Muscle of arm (tissue), 12 donors: ENCODE results near the gene FOXN1. TPM values are rescaled to one million over a fixed set of nuclear protein-coding genes. Genes with fewer than 3 reads are reported as not detected.
A peak's percentile ranks its signal among the peaks of the same experiment; 100 is the strongest.
"Not testable (repeated sequence)": the region's sequence is repeated elsewhere in the genome, so short reads cannot be mapped to it uniquely, and the experiment has no call there.

Experiments
- DNase-seq: peaks from one replicate; pipeline ENCODE4 v3.0.0-alpha.2; 2013
- polyA plus RNA-seq, 12 donors: library from polyadenylated mRNA; unstranded; fragments of 120-200 nt; gene quantifications; one replicate each; pipeline ENCODE4 v1.2.1, GENCODE V29; 2013; ENCODE audit not compliant: insufficient read length in 12 of 12

Gene FOXN1
- polyA plus RNA-seq, 12 donors = 0.13 to 10.7 (median 2.1) TPM; not detected in 8

DNA sequence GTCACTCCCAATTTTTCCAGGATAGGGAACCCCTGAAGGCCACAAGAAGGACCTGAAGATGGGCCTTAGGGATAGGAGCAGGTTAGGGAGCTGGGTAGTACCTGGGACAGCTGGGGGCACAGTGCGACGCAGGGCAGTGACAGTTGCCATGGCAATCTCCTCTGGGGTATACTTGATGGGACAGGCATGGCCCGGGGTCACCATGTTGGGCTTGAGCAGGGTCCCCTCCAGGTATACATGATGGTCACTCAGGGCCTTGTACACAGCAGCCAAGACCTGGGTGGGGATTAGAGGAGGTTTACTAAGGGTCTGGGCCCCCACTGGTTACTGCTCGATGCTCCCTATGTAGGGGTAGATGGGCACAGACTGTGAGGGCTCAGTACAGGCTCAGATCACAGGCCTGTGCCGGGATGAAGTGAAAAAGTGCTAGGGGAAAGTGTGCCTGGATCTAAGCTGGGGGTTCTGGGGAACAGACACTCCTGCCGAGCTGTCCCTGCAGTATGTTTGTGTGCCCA is 67.9 kb downstream of the FOXN1 start:
- DNase-seq = no peak

DNA sequence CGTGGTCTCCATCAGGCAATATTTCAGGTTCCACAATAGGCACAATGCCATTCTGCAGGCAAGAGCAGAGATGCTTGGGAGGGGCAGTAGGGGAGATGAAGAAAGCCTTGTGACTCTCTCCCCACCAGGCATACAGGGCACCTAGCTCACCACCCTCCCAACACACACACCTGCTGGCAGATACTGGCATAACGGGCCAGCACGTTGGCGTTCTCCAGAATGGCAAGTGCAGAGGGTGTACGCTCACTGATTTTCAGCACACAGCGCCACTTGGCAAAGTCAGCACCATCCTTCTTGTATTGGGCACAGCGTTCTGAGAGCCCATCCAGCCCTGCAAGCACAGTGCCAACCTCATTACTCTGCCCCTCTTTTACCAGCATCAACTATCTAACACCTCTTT is 68.4 kb downstream of the FOXN1 start:
- DNase-seq = no peak

DNA sequence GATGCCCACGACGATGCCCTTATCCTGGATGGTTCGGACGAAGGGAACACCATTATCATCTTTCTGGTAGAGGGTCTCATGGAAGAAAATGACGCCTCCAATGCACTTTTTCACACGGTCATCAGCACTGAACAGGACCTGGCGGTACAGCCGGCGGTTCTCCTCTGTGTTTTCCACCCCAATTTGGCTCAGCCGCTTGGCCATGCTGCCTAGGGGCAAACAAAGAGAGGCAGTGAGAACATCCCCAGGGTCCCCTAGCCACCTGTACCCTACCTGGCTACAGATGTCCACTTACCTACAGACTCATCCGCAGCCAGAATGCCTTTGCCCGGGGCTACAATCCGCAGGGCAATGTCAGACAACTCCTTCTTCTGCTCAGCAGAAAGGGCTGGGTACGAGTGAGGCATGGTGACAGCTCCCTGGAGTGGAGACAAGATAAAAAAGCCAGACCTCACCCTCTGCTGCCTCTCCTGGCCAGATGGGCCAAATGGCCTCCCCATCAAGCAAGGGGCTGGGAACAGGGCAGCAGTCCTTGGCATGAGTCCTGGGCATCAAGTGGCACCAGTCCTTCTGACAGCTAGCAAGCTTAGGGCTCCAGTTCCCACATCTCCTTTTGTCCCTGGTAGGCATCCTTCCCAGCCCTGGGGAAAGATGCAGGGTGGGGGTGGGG is 69.1 kb downstream of the FOXN1 start:
- DNase-seq = no peak

DNA sequence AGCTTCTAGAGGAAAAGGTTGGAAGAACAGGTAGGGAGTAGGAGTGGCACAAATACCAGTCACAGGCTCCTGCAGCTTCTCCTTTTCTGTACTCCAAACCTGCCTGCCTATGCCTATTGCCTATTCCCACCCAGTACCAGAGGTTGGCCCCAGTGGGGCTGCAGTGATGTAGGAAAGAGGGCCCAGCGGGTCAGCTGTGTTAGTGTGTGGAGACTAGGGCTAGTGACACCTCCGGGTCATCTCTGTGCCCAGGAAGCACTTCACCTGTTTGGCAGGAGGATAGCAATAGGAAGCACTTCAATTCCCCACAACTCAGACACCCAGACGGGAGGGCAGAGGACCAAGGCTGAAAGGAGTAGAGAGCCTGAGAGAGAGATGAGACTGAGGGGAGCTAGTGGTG is 69.9 kb downstream of the FOXN1 start:
- not testable (repeated sequence) for DNase-seq

DNA sequence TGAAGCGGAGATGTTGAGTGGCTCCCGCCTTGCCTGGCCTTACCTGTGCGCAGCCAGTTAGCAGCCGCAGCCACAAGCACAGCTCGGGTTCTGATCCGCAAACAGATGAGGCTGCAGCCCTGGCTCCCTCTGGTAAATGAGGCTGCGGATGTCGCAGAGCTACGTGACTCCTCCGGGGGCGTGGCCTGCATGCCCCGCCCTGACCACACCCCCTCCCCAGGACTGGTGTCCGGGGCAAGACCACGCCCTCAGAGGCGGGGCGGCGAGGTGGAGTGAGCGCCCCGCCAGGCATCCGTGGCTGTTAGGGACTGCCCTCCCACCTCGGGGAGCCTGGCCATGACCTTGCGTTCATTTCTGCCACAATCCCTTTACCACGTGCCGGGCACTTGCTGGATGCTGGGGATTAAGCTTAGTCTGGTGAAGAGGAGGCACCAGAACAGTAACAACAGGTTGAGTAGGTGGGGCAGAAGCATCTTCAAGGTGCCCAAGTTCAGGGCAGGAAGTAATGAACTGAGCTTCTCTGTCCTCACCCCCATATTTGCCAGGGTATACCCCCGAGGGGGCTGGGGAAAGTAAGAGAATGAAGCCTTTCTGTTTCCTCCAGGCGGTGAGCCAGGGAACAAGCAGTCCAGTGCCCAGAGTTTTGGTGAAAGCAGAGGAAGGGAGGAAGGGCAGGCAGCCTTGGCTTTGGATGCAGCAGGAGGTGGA is 70.8 kb downstream of the FOXN1 start, which contains the start of gene ALDOC:
ALDOC (minus strand) TSS at position 138 of the 708 bp plus-strand sequence. CDS start 1,363 bp downstream, outside the sequence.
- DNase-seq = peak; percentile 79

DNA sequence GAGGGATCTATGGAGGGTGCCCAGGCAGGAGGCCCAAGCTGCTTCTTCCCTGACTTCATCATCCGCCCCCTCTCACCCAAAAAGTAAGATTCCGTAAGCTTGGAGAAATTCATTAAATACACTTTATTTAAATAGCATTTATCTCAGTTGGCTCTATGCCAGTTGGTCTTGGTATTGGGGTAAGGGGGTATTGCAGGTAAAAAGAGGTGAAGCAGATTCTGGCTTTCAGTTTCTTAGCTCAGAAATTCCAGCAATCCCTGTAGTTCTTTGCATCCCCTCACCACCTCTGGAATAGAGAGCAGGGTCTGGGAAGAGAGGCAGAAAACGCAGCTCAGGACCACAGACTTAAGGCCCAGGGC is 71.3 kb downstream of the FOXN1 start:
- DNase-seq = no peak

DNA sequence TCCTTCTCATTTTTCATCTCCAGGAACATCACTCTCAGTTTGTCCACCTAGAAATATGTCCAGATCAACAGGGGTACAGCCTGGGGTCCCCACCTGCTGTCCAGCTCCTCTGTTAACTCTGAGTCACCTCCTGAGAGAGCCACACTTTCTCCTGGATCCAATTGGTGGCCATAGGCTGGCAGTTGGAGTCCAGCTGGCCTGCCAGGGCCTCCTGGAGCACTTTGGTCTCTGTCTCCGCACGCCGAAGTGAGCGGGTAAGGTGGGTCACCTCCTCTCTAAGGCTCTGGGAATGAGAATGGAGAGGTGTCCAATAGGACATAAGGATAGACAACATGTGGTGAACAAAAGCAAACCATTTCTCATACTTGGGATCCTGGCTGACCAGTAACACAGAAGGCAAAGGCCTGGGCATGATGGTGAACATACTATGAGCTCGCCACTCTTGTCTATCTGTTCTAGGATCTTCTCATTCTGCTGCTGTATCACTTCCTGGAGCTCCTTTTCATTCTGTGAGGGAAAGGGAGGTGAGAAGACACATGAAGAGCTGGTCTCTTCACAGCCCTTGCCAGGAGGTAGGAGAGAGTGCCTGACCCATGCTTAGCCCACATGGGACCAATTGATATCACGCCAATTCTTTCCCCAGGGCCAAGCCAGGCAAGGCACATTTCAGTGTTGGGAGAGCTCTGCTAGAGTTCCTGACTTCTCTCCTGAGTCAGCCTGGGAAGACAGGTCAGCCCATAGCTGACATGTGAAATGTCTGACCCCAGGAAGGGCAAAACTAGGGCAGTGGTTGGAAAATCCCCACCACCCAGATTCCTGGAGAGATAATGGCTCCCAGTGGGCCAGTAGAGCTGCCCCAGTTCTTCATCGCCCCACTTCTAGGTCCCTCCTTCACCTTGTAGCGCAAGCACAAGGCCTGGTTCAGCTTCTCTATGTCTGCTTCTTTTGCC is 72.4 kb downstream of the FOXN1 start:
- DNase-seq = no peak

DNA sequence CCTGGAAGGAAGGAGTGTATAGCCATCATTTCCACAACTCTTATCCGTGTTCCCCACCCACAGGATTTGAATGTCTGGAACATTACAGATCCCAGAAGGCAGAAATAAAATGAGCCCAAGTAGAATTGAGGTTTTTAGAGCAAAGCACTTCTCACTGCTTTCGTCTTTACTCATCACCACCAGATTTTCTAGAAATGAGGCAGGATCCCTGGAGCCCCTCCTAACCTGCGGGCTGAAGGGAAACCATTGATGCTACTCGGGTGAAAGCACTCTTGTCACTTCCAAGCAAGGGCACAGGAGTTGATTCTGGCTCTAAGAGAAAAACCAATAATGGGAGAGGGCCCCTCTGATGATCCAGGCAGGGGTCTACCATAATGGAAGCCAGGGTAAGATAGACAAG is 73.4 kb downstream of the FOXN1 start:
- DNase-seq = no peak

DNA sequence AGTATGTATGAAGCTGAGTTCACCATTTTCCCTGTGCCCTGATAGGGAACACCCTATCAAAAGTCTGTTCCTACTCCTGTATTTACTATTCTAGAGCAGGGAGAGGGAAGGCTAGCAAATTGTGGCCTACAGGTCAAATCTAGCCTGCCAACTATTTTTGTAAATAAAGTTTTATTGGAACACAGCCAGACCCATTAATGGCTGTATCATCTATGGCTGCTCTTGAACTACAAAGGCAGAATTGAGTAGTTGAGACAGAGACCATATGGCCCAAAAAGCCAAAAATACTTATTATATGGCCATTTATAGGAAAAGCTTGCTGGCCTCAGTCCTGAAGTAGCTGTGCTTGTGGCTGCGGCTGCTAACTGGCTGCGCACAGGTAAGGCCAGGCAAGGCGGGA is 74.8 kb downstream of the FOXN1 start:
- no peak for DNase-seq

DNA sequence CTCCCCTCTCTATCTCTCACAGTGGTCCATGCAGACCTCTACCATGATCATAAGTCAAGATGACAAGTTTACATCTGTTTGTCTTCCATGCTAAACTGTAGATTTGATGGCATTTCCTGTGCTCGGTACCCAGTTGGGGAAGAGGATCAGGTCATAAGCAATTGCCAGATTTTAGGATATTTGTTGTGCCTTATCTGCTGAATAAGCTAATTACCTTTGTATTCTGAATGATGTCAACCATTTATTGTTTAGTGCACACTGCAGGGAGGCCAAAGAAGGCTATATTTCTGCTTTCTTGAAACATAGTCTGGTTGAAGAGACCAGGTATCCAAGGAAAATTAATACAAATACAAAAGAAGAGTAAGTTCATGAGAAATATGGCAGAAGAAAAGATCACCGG is 76.4 kb downstream of the FOXN1 start:
- no peak for DNase-seq

DNA sequence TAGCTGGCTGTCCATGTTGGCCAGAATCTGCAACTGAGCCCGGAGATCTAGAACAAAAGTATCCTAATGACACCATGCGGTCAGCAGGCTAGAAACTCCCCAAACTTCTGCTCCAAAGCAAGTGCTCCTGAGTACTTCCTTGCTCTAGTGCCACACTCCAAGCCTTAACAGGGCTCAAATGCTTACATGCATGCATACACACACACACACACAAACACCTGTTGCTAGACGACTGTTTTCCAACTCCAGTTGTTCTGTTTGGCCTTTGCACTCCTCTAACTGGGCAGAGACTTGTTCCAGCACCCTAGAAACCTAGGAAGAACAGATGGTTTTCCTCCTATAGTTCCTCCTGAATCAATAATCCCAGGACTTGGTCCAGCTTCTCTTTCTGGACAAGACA is 78.3 kb downstream of the FOXN1 start:
- no peak for DNase-seq

DNA sequence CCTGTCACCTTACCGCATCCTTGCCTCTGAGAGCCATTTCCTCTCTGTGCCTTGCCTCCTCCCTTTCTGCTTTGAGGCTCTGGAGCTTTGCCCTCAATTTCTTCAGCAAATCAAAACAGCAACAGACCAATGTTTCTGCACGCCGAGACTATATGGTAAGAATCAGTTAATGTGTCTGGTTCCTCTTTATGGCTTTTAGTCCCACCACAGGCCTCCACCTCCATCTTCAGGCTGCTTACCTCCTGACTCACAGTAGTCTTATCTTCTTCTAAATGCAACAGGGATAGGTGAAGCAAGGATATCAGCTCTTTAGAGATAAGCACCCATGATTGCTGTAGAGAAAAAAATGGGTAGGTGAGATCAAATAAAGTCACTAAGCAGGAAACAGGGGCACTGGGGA is 79.7 kb downstream of the FOXN1 start:
- DNase-seq = no peak

Other genes with a start within 250 kb of the FOXN1 start
- 10 to 100 TPM in 11 of 12 donors, not detected in 1; 14.9 to 50.2 (median 21.7) TPM for gene TMEM97, start 187.1 kb upstream of the FOXN1 start, polyA plus RNA-seq
- 10 to 100 TPM in 11 of 12 donors, not detected in 1; 20.2 to 74.8 (median 37.7) TPM for gene IFT20, start 170.9 kb upstream of the FOXN1 start, polyA plus RNA-seq
- gene TNFAIP1, start 170.6 kb upstream of the FOXN1 start, polyA plus RNA-seq = 10 to 100 TPM in 11 of 12 donors, not detected in 1; 28.3 to 40.3 (median 32.2) TPM
- 10 to 100 TPM in 11 of 12 donors, not detected in 1; 30.2 to 63.0 (median 57.6) TPM for gene POLDIP2, start 148.8 kb upstream of the FOXN1 start, polyA plus RNA-seq
- not detected for gene SEBOX, start 141.1 kb upstream of the FOXN1 start, polyA plus RNA-seq
- 10 to 100 TPM in 1 of 12 donors, 1 to 10 TPM in 2, under 1 TPM in 7, not detected in 2; 0.34 to 13.8 (median 0.63) TPM for gene VTN, start 136.0 kb upstream of the FOXN1 start, polyA plus RNA-seq
- 10 to 100 TPM in 1 of 12 donors, 1 to 10 TPM in 10, not detected in 1; 4.3 to 21.5 (median 5.4) TPM for gene SARM1, start 134.7 kb upstream of the FOXN1 start, polyA plus RNA-seq
- 10 to 100 TPM in 3 of 12 donors, 1 to 10 TPM in 8, not detected in 1; 6.3 to 10.2 (median 9.0) TPM for gene SLC46A1, start 100.1 kb upstream of the FOXN1 start, polyA plus RNA-seq
- 10 to 100 TPM in 1 of 12 donors, under 1 TPM in 1, not detected in 10; 0.12 to 18.2 TPM for gene SLC13A2, start 32.7 kb upstream of the FOXN1 start, polyA plus RNA-seq
- gene UNC119, start 46.3 kb downstream of the FOXN1 start, polyA plus RNA-seq = 10 to 100 TPM in 11 of 12 donors, not detected in 1; 10.0 to 35.2 (median 14.3) TPM
- 10 to 100 TPM in 11 of 12 donors, not detected in 1; 35.5 to 66.0 (median 45.0) TPM for gene PIGS, start 65.2 kb downstream of the FOXN1 start, polyA plus RNA-seq
- 1 to 10 TPM in 9 of 12 donors, under 1 TPM in 1, not detected in 2; 0.85 to 7.5 (median 2.1) TPM for gene ALDOC, start 70.5 kb downstream of the FOXN1 start, polyA plus RNA-seq
- gene SPAG5, start 92.7 kb downstream of the FOXN1 start, polyA plus RNA-seq = 10 to 100 TPM in 11 of 12 donors, not detected in 1; 13.4 to 40.4 (median 20.9) TPM
- gene RSKR, start 107.8 kb downstream of the FOXN1 start, polyA plus RNA-seq = 10 to 100 TPM in 9 of 12 donors, 1 to 10 TPM in 2, not detected in 1; 8.0 to 32.5 (median 16.8) TPM
- gene BLTP2, start 138.8 kb downstream of the FOXN1 start, polyA plus RNA-seq = 10 to 100 TPM in 11 of 12 donors, not detected in 1; 47.5 to 88.6 (median 53.1) TPM
- gene SDF2, start 155.6 kb downstream of the FOXN1 start, polyA plus RNA-seq = 10 to 100 TPM in 11 of 12 donors, not detected in 1; 31.3 to 49.8 (median 39.7) TPM
- gene SUPT6H, start 155.9 kb downstream of the FOXN1 start, polyA plus RNA-seq = 10 to 100 TPM in 11 of 12 donors, not detected in 1; 36.7 to 76.8 (median 40.9) TPM
- 1 to 10 TPM in 10 of 12 donors, not detected in 2; 1.6 to 9.0 (median 2.5) TPM for gene PROCA1, start 205.5 kb downstream of the FOXN1 start, polyA plus RNA-seq
- gene RAB34, start 211.5 kb downstream of the FOXN1 start, polyA plus RNA-seq = 10 to 100 TPM in 11 of 12 donors, not detected in 1; 49.7 to 98.2 (median 66.4) TPM
- 1,000 to 10,000 TPM in 9 of 12 donors, 100 to 1,000 TPM in 2, not detected in 1; 515 to 1,778 (median 1,509) TPM for gene RPL23A, start 213.6 kb downstream of the FOXN1 start, polyA plus RNA-seq
- gene TLCD1, start 219.9 kb downstream of the FOXN1 start, polyA plus RNA-seq = 1 to 10 TPM in 10 of 12 donors, not detected in 2; 2.5 to 5.4 (median 3.4) TPM
- gene NEK8, start 222.4 kb downstream of the FOXN1 start, polyA plus RNA-seq = 1 to 10 TPM in 11 of 12 donors, not detected in 1; 1.8 to 7.8 (median 2.6) TPM
- gene TRAF4, start 237.7 kb downstream of the FOXN1 start, polyA plus RNA-seq = 10 to 100 TPM in 11 of 12 donors, not detected in 1; 39.4 to 93.0 (median 48.8) TPM